Measurements from ENCODE around the gene NLRP5. TPM values are rescaled to one million over a fixed set of nuclear protein-coding genes. Genes with fewer than 3 reads are reported as not detected.

NLRP5 gene
- total RNA-seq, 6 donors from 2014 or later, result not detected

DNA sequence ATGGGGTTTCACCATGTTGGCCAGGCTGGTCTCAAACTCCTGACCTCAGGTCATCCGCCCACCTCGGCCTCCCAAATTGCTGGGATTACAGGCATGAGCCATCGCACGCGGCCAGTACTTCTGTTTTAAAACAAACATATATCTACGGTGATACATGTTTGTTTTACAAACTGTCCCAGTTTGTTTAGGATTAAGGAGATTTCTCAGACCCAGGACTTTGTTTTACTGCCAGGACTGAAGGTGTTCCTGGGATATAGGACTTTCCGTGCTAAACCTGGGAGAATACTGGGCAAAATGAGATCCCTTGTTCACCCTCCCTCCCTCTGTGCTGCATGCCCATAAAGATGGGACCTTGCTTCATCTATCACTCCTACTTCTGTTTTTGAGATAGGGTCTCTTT, 30.1 kb upstream of the NLRP5 start:
- no peaks in the 10 kb centered on the region for H3K27me3 ChIP-seq
- ATAC-seq (ENCODE audit: low FRiP score in 2 of 2), result no peak
- no peak overlapping the region for H3K27ac ChIP-seq
- no peaks in the 10 kb centered on the region for H3K9me3 ChIP-seq
- 80 to 90% methylated on average over 7 of the region's 7 CpGs for WGBS, 2 donors
- H3K4me3 ChIP-seq, result no peak overlapping the region
- DNase-seq, result no peak
- TF ChIP-seq, protein P1, sequence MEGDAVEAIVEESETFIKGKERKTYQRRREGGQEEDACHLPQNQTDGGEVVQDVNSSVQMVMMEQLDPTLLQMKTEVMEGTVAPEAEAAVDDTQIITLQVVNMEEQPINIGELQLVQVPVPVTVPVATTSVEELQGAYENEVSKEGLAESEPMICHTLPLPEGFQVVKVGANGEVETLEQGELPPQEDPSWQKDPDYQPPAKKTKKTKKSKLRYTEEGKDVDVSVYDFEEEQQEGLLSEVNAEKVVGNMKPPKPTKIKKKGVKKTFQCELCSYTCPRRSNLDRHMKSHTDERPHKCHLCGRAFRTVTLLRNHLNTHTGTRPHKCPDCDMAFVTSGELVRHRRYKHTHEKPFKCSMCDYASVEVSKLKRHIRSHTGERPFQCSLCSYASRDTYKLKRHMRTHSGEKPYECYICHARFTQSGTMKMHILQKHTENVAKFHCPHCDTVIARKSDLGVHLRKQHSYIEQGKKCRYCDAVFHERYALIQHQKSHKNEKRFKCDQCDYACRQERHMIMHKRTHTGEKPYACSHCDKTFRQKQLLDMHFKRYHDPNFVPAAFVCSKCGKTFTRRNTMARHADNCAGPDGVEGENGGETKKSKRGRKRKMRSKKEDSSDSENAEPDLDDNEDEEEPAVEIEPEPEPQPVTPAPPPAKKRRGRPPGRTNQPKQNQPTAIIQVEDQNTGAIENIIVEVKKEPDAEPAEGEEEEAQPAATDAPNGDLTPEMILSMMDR (IDR thresholded peaks at IDR 0.05), result no peak
- TF ChIP-seq EP300 (IDR thresholded peaks at IDR 0.05) (no peak), POLR2AphosphoS5 (IDR thresholded peaks at IDR 0.05) (no peak), POLR2A (IDR thresholded peaks at IDR 0.05) (no peak)
- no peaks in the 10 kb centered on the region for H3K4me1 ChIP-seq
- no peaks in the 10 kb centered on the region for H3K36me3 ChIP-seq

DNA sequence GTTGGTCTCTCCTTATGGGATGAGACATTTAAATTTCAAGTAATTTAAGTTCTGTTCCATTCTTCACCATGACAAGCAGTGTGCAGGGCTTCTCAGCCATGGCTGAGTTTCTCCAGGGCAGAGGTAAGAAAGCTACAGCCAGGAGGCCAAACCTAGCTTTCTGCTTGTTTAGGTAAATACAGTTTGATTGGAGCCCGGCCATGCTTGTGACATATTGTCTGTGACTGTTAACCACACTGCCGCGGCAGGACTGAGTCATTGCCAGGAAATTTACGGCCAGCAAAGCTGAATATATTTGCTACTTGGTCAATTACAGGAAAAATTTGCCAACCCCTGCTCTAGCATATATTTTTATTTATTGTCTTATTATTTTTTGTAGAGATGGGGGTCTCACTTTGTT, 28.2 kb upstream of the NLRP5 start:
- ATAC-seq (ENCODE audit: low FRiP score in 2 of 2) (no peak), DNase-seq (no peak)
- Histone ChIP-seq H3K4me1 (no peaks in the 10 kb centered on the region), H3K27ac (no peak overlapping the region), H3K9me3 (no peaks in the 10 kb centered on the region), H3K36me3 (no peaks in the 10 kb centered on the region), H3K27me3 (no peaks in the 10 kb centered on the region), H3K4me3 (no peak overlapping the region)
- WGBS, 2 donors, result 85 to 88% methylated on average over 4 of the region's 4 CpGs
- no peak for TF ChIP-seq EP300 (IDR thresholded peaks at IDR 0.05)
- TF ChIP-seq, protein P1 (IDR thresholded peaks at IDR 0.05), result no peak
- TF ChIP-seq POLR2A (IDR thresholded peaks at IDR 0.05), result no peak
- no peak for TF ChIP-seq POLR2AphosphoS5 (IDR thresholded peaks at IDR 0.05)

DNA sequence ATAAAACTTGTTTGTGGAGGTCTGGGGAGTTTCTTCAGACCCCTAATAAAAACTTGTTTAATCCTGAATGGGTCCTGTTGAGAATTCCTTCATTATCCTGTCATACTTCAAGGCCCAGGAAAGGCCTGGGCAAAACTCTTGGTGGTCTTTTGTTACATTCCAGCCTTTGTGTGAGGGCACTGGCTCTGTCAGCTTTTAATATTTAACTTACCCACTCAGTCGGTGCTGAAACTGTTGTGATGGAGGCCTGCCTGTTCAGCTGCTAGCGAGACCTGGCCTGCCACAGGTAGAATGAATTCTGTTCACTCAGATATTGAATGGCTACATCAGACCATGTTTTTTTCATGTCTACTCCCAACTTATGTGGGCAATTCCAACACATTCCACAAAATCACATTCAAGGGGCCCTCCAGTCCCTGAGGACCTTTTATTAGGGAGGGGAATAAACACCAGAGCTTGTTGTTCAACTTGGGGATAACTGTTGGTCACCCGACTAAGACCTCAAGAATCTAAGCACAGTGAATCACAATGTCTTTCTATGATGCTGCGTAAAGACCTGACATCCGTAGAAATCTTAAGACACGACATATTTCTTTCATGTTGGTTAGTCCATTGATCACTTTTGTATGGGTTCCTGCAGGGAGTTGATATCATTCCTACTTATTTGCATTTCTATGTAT, 26.4 kb upstream of the NLRP5 start:
- Histone ChIP-seq H3K27me3 (no peaks in the 10 kb centered on the region), H3K36me3 (no peaks in the 10 kb centered on the region), H3K27ac (no peak overlapping the region), H3K9me3 (no peaks in the 10 kb centered on the region), H3K4me3 (no peak overlapping the region), H3K4me1 (no peaks in the 10 kb centered on the region)
- TF ChIP-seq POLR2AphosphoS5 (IDR thresholded peaks at IDR 0.05) (no peak), POLR2A (IDR thresholded peaks at IDR 0.05) (no peak), EP300 (IDR thresholded peaks at IDR 0.05) (no peak)
- TF ChIP-seq, protein P1 (IDR thresholded peaks at IDR 0.05), result no peak
- WGBS, 2 donors, result 78 to 89% methylated on average over 6 of the region's 6 CpGs
- no peak for ATAC-seq (ENCODE audit: low FRiP score in 2 of 2)
- DNase-seq, result no peak

DNA sequence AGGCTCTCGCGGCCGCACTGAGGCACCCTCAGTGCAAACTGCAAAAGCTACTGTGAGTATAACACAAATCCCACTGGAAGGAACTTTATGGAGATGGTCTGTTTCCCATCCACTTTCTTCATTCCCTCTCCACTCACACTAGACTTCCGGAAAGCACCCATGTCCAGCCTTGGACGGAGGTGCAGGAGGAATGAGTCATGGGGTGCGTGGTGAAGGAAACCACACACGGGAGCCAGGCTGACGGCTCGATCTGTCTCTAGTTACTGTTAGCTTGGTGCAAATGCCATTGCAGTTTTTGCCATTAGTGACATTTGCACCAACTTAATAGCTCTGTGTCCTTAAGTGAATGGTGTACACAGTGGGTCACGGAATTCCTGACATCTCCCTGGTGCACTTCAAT, 24.4 kb upstream of the NLRP5 start:
- 90 to 95% methylated on average over 10 of the region's 10 CpGs for WGBS, 2 donors
- TF ChIP-seq EP300 (IDR thresholded peaks at IDR 0.05) (no peak), POLR2AphosphoS5 (IDR thresholded peaks at IDR 0.05) (no peak), POLR2A (IDR thresholded peaks at IDR 0.05) (no peak)
- TF ChIP-seq, protein P1 (IDR thresholded peaks at IDR 0.05), result no peak
- DNase-seq, result no peak

DNA sequence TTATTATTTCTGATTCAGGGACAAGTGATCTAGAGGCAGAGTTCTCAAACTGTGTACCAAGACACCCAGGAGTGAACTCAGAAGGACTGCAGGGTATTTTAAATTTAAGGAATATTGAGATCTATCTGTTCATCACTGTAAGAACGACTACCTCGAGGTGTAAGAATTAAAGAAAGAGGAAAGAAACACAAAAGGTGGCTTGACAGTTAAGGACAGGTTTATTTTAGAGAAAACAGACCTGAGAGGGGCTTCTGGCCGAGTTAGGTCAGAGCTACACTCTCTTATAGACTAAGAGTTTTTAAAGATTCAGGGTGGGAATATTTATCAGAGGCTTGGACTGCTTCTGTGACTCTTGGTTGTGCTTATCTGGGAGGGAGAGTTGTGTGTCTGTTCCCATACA, 12.6 kb upstream of the NLRP5 start:
- H3K9me3 ChIP-seq, result peaks cover 0 to 6% (median 3%) of the 10 kb centered on the region in 4 donors
- no peak for ATAC-seq (ENCODE audit: low FRiP score in 2 of 2)
- H3K4me1 ChIP-seq, result no peaks in the 10 kb centered on the region
- no peaks in the 10 kb centered on the region for H3K36me3 ChIP-seq
- no peaks in the 10 kb centered on the region for H3K27me3 ChIP-seq
- no peak for DNase-seq
- TF ChIP-seq, protein P1 (IDR thresholded peaks at IDR 0.05), result no peak
- TF ChIP-seq POLR2A (IDR thresholded peaks at IDR 0.05), result no peak
- no peak for TF ChIP-seq EP300 (IDR thresholded peaks at IDR 0.05)
- no peak for TF ChIP-seq POLR2AphosphoS5 (IDR thresholded peaks at IDR 0.05)
- 23 to 56% methylated on average over 3 of the region's 3 CpGs for WGBS, 2 donors
- no peak overlapping the region for H3K4me3 ChIP-seq
- no peak overlapping the region for H3K27ac ChIP-seq

More for the DNA sequence above, 24.4 kb upstream of the NLRP5 start:
- no peaks in the 10 kb centered on the region for H3K27me3 ChIP-seq
- H3K27ac ChIP-seq, result no peak overlapping the region
- no peaks in the 10 kb centered on the region for H3K36me3 ChIP-seq
- no peak for ATAC-seq (ENCODE audit: low FRiP score in 2 of 2)
- no peaks in the 10 kb centered on the region for H3K9me3 ChIP-seq
- no peak overlapping the region for H3K4me3 ChIP-seq
- no peaks in the 10 kb centered on the region for H3K4me1 ChIP-seq
